Stimulated activated CD8-positive, alpha-beta memory T cell treated with anti-CD3 and anti-CD28 coated beads, Interleukin-4, amount 100 ng/mL, for 24 hours (primary cell): ENCODE data around the gene PLA2G3.
A peak's percentile ranks its signal among the peaks of the same experiment; 100 is the strongest.
"Not testable (repeated sequence)": the region's sequence is repeated elsewhere in the genome, so short reads cannot be mapped to it uniquely, and the experiment has no call there.

Source experiments
- DNase-seq: peaks from one replicate; pipeline ENCODE4 v3.0.0-alpha.2; 2020; ENCODE audit warnings: low read depth

PLA2G3 gene

GRCh38 chr22:31122532-31123291 lies 17.6 kb downstream of the PLA2G3 start, which contains the start of gene INPP5J:
Gene INPP5J (plus strand): TSS chr22:31122966. CDS start chr22:31123015, 49 bp downstream.
- no peak for DNase-seq

DNA sequence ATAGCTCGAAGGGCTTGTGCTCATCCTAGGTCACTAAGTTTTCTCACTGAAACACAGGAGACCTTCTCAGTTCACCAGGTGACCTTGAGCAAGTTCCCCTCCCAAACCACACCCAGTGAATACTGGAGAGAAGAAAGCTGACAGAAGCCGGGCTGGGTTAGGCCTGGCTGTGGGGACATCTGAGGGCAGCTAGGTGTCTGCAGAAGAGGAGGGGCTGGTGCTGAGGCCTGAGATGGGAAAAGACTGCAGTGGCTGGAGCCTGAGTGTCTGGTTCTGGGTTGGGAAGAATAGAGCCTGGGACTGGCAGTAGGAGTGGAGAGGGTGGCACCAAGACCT lies 18.1 kb downstream of the PLA2G3 start:
- no peak for DNase-seq

GRCh38 chr22:31121403-31121802 lies 18.9 kb downstream of the PLA2G3 start:
- no peak for DNase-seq

GRCh38 chr22:31120642-31121041 lies 19.7 kb downstream of the PLA2G3 start:
- DNase-seq, result no peak

GRCh38 chr22:31120230-31120629 lies 20.1 kb downstream of the PLA2G3 start:
- DNase-seq, result no peak

GRCh38 chr22:31119026-31119717 lies 21.1 kb downstream of the PLA2G3 start:
- no peak for DNase-seq

- DNase-seq, result no peak
Observed at GRCh38 chr22:31118046-31118820, 22.1 kb downstream of the PLA2G3 start.

GRCh38 chr22:31112547-31113091 lies 27.7 kb downstream of the PLA2G3 start:
- DNase-seq, result not testable (repeated sequence)

DNA sequence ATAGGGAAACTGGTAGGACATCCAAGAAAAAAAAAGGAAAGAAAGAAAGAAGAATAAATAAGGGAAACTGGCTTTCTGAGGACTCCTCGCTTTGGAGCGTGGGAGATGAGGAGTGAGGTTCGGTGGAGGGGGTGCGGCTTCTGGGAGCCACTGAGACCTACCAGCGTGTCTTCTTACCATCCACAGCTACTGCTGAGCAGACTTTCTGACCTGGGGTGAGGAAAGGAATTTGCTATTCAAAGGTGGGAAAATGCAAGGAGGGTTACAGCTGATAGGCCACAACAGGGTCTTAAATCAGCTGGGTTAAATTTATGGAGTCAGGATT lies 32.5 kb downstream of the PLA2G3 start:
- no peak for DNase-seq

GRCh38 chr22:31107178-31107893 lies 33.0 kb downstream of the PLA2G3 start, which contains the start of gene SELENOM:
Gene SELENOM (minus strand): TSS chr22:31107568. CDS start chr22:31107505, 63 bp downstream.
- peak; percentile 74 for DNase-seq

GRCh38 chr22:31106731-31107177 lies 33.6 kb downstream of the PLA2G3 start:
- no peak for DNase-seq

GRCh38 chr22:31106001-31106571 lies 34.2 kb downstream of the PLA2G3 start:
- DNase-seq, result no peak

DNA sequence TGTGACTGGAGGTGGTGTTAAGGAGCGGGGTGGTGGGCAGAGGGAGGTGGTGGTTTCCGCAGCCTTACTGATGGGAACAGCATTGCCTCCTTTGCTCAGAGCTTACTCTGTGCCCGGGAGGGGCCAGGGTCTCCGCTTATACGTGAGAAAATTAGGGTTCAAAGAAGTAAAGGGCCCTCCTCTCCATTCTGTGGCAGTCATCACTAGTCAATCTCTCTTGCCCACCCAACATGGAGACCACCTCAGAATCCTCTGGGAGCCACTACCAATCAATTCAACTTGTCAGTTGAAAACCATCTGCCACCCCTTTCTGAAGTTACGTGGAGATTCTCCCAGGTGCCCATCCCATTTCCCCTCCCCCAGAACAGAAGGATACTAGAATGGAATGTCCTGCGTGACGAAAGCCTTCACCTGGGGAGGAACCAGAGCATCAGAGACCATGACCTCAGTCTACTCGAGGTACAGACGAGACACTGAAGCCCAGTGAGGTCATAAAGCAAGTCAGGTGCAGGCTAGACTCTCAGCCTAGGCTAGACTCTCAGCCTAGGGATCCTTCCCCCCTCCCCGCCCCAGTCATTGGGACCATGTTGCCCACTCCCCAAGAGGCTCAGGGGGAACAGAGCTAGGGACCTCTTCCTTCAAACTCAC lies 34.9 kb downstream of the PLA2G3 start:
- DNase-seq, result no peak

DNA sequence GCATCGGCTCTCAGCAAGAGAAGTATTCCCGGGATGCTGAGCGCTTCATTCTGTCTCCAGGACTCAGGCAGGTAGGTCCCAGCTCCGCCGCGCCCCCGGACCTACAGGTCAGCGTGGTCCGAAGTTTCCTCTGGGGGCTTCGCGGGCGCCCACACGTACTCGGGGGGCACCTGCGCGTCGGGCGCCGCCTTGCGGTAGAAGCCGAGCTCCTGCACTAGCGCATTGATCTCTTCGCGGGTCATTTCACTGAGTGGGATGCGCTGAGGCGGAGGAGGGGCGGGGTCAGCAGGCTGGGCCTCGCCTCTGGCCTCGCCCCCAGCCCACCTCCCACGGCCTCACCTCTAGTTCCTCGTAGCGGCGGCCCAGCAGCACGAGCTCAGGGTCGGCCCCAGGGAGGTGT lies 35.4 kb downstream of the PLA2G3 start:
- no peak for DNase-seq

- DNase-seq, result no peak
Observed at GRCh38 chr22:31103899-31104694, 36.2 kb downstream of the PLA2G3 start.

- DNase-seq, result no peak
Observed at GRCh38 chr22:31103111-31103510, 37.2 kb downstream of the PLA2G3 start.

GRCh38 chr22:31102441-31103081 lies 37.7 kb downstream of the PLA2G3 start:
- no peak for DNase-seq

- no peak for DNase-seq
Observed at GRCh38 chr22:31100762-31101525, 39.4 kb downstream of the PLA2G3 start.
